Stimulated activated CD4-positive, alpha-beta T cell treated with anti-CD3 and anti-CD28 coated beads, Interleukin-4, amount 100 ng/mL, for 4 hours (primary cell): ENCODE measurements around the gene CAMK1D.

Source experiments
- DNase-seq, 2 experiments: peaks; one replicate each; pipeline ENCODE4 v3.0.0-alpha.2; 2020

The CAMK1D gene

DNA sequence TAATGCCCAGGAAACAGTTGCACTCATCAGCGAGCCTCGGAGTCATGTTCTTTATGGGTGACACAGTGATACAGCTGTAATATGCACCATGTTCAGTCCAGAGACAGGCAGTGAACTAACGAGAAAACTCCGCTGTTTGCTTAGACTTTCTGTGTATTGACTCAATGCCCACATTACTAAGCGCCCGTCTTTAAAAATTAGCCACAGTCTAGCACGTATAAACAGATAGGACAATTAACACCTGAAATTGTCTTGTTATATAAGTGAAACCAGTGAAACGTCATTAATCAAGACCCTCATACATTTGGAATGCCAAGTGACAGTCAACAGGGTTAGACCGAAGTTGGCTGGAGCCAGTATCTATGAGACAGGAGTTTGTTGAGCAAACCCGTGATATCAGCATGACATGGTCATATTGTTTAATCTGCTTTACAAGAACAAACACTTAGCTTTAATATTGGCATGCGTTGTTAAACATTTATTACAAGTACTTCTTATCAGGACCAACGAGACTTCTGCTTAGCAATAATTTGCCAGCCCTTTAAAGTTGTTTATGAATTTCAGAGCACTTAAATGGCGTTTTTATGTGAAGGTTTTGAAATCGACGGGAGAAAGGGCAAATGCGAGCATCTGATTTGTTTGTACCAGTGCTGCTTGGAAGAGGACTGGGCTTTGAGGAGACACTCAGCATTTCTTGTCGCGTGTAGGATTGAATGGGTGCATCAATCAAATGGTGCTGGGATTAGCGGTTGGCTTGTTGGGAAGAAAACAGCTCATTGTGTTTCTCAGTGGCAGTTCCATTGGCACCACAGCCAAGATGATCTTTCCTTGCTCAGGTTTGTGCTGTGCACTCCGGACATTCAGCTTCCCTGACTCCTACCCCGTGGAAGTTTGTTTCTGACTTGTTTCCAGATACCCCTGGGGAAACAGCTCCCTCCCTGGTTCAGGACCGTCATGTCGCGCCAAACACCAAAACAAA is 56.3 kb downstream of the CAMK1D start:
- DNase-seq, result no peak

GRCh38 chr10:12406764-12407400 is 57.5 kb downstream of the CAMK1D start:
- no peak for DNase-seq

GRCh38 chr10:12408472-12408871 is 59.1 kb downstream of the CAMK1D start:
- no peak for DNase-seq

GRCh38 chr10:12409161-12409560 is 59.8 kb downstream of the CAMK1D start:
- DNase-seq, result no peak

GRCh38 chr10:12409613-12410012 is 60.3 kb downstream of the CAMK1D start:
- DNase-seq, result no peak

GRCh38 chr10:12412666-12413368 is 63.5 kb downstream of the CAMK1D start:
- DNase-seq, result peak in 1 of 2 experiments; percentile 12

DNA sequence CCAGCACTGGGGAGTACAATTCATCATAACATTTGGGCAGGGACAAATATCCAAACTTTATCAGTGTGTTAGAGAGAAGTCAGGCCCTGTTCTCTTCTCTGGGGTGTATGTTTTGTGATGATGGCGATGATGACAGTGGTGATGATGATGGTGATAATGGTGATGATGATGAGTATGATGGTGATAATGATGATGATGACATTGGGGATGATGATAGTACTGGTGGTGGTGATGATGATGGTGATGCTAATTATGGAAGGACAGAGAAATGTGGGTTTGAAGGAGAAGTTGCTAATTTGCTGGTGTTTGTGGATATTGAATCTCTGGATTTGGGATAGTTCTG is 64.0 kb downstream of the CAMK1D start:
- no peak for DNase-seq

GRCh38 chr10:12414278-12414989 is 65.1 kb downstream of the CAMK1D start:
- no peak for DNase-seq

- DNase-seq, result no peak
These were observed 67.2 kb downstream of the CAMK1D start for GRCh38 chr10:12416344-12417050.

DNA sequence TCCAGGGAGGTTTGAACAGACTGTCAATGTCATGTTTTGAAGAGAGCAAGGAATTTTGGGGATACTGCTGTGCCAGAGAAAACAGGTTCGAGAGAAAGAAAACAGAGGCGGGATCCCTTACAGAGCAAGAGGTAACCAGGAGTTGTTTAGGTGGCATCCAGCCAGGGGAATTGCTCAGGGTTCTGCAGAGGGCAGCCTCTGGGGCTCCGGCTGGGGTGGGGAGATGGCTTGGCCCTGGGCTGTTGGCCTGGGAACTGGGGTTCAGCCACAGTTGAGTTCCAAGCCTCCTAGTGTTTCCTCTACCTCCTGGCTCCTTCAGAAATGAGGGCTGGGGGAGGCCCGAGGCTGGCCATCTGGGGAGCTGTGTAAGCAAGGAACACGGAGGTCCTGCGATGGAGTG is 68.0 kb downstream of the CAMK1D start:
- no peak for DNase-seq

DNA sequence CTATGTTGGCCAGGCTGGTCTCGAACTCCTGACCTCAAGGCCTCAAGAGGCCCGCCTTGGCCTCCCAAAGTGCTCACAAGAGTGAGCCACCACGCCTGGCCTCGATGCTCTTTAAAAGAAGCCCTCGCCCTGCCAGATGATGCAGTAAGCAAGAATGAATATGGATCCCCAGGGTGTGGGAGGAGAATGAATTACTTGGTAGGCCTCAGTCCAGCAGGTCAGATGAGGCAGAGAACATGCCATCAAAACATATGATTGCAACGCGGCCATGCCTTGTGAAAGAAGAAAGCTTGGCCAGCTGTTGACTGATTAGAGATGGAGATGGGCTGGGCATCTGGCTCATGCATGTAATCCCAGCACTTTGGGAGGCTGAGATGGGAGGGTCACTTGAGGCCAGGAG is 68.7 kb downstream of the CAMK1D start:
- DNase-seq, result no peak

GRCh38 chr10:12418725-12419261 is 69.4 kb downstream of the CAMK1D start:
- DNase-seq, result no peak

DNA sequence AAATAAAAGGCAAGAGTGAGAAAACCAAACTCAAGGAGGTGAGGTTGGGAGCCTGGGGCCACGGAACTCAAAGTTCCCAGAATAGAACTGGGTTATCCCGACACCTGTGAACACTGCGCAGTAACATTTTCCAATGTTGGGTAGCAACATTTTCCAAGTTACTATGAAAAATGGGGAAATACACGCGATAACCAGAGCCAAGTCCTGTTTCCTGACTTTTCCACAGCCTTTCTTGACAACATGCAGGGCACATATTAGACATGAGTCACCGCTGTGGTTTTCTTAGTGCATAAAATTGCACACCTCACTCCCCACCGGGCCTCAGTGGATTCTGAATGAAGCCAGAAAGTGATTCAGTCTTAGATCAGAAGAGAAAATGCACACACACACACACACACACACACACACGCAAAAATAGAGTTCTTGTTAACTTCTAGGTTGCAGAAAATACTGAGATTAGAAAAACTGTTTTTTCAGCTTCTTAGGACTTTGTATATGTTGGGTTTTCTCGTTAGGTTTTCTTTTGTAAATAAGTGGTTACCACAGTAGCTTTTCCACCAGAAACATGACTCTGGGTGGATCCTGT is 70.0 kb downstream of the CAMK1D start:
- peak; percentile 47 to 69 for DNase-seq

GRCh38 chr10:12420530-12421120 is 71.3 kb downstream of the CAMK1D start:
- DNase-seq, result no peak

- DNase-seq, result no peak
These were observed 72.8 kb downstream of the CAMK1D start for GRCh38 chr10:12422189-12422588.

- no peak for DNase-seq
These were observed 74.5 kb downstream of the CAMK1D start for GRCh38 chr10:12423896-12424295.

DNA sequence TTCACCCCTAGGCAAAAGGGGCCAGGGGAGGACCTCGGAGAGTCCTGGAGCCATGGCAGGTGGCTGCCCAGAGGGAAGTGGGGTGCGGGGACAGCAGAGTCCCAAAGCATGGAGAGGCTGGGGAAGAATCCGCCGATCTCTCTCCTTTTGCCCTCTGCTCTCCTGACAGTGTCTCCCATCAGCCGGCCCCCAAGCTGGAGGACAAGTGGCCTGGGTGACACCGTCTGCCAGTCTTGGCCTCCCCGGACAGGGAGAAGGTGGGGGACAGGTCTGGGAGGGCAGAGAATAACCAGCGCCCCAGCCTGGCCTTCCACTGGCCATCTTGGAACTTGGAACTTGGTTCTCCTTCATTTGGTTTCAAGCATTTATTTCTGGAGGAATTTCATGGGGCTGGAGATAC is 77.9 kb downstream of the CAMK1D start:
- no peak for DNase-seq

- no peak for DNase-seq
These were observed 79.2 kb downstream of the CAMK1D start for GRCh38 chr10:12428447-12429135.

- DNase-seq, result no peak
These were observed 81.1 kb downstream of the CAMK1D start for GRCh38 chr10:12430406-12430982.
